ENCODE data around the gene SH2D3C. TPM values are rescaled to one million over a fixed set of nuclear protein-coding genes. Genes with fewer than 3 reads are reported as not detected.

SH2D3C gene
- total RNA-seq, 1 donor from 2014 or later, result 59.4 TPM

- Histone ChIP-seq H3K27me3 (ENCODE audit: low read depth) (no peaks in the 10 kb centered on the region), H3K4me1 (peaks cover 39% of the 10 kb centered on the region), H3K4me3 (peak overlapping the region; percentile 53), H3K27ac (peak overlapping the region; percentile 89), H3K9me3 (no peaks in the 10 kb centered on the region), H3K36me3 (peaks cover 3% of the 10 kb centered on the region)
- ATAC-seq (no peak), DNase-seq (no peak)
- intact Hi-C loops (cut with DNase I), result no loop called here
- TF ChIP-seq CTCF (IDR thresholded peaks at IDR 0.05), result no peak
These were observed 992 bp downstream of the SH2D3C start for GRCh38 chr9:127777368-127777980.

GRCh38 chr9:127776924-127777289 is 1.6 kb downstream of the SH2D3C start:
- intact Hi-C loops (cut with DNase I), result no loop called here

DNA sequence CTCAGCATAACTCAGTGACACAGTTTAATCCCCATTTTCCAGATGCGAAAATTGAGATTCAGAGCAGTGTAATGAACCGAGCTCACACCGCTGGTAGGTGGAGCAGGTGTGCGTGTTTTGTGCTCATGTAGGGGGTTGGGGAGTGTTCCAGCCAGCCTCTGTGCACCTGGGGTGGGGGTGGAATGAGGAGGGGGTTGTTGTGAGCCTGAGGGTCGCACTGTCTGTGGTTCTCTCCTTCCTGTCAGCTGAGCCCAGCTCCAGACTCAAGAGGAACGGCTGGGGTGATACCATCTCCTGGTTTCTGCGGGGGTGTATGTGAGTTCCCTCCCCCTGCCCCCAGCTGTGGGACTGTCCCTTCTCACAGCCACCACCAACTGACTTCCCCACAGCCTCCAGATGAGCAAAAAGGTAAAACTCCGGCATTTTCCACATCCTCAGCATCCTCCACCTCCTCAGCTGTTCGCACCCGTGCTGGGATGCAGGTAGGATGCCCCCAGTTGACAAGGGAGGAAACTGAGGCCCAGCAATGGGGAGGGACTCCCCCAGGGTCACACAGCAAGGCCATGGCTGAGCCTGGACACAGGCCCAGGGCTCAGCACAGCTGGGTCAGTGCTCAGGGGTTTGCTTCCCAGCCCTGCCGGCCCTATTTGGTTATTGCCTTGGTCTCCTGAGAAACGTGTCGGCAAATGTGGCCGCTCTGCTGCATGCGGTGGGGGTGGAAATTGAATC is 2.1 kb downstream of the SH2D3C start:
- intact Hi-C loops (cut with DNase I), result no loop called here
- peak in 1 of 2 donors; percentile 38 for ATAC-seq
- no peak for TF ChIP-seq CTCF (IDR thresholded peaks at IDR 0.05)
- peaks cover 33% of the 10 kb centered on the region for H3K4me1 ChIP-seq
- H3K27me3 ChIP-seq (ENCODE audit: low read depth), result no peaks in the 10 kb centered on the region
- peak overlapping the region; percentile 53 for H3K4me3 ChIP-seq
- DNase-seq, result peak; percentile 78
- peak overlapping the region; percentile 43 for H3K27ac ChIP-seq
- H3K36me3 ChIP-seq, result peaks cover 3% of the 10 kb centered on the region
- no peaks in the 10 kb centered on the region for H3K9me3 ChIP-seq

More at GRCh38 chr9:127776924-127777289, 1.6 kb downstream of the SH2D3C start:
- TF ChIP-seq CTCF (IDR thresholded peaks at IDR 0.05), result no peak
- Histone ChIP-seq H3K27me3 (ENCODE audit: low read depth) (no peaks in the 10 kb centered on the region), H3K27ac (peak overlapping the region; percentile 43), H3K4me3 (peak overlapping the region; percentile 53), H3K9me3 (no peaks in the 10 kb centered on the region), H3K4me1 (peaks cover 34% of the 10 kb centered on the region), H3K36me3 (peaks cover 3% of the 10 kb centered on the region)
- DNase-seq, result no peak
- no peak for ATAC-seq

GRCh38 chr9:127773981-127774380 is 4.5 kb downstream of the SH2D3C start:
- H3K36me3 ChIP-seq, result peaks cover 3% of the 10 kb centered on the region
- H3K4me1 ChIP-seq, result peaks cover 33% of the 10 kb centered on the region
- H3K4me3 ChIP-seq, result no peak overlapping the region
- H3K9me3 ChIP-seq, result no peaks in the 10 kb centered on the region
- H3K27me3 ChIP-seq (ENCODE audit: low read depth), result no peaks in the 10 kb centered on the region
- intact Hi-C loops (cut with DNase I), result no loop called here
- H3K27ac ChIP-seq, result no peak overlapping the region
- DNase-seq (no peak), ATAC-seq (no peak)
- no peak for TF ChIP-seq CTCF (IDR thresholded peaks at IDR 0.05)

DNA sequence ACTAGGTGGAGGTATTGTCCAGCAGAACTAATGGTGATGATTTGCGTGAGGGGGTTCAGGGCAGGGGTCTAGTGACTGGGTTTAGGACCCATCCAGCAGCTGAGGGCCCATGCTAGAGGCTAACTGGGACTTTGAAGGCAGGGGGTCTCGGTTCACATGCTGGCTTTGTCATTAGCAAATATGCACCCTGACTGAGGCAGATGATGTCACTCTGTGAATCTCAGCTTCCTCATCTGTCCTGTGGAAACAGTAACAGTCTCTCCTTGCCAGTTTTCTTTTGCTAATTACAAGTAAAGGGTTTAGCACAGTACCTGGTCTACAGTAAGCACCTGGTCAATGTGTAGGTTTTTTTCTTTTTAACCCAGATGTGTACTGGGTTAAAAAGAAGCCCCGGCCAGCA is 5.2 kb downstream of the SH2D3C start:
- intact Hi-C loops (cut with DNase I), result no loop called here
- TF ChIP-seq CTCF (IDR thresholded peaks at IDR 0.05), result no peak
- Histone ChIP-seq H3K27ac (no peak overlapping the region), H3K9me3 (no peaks in the 10 kb centered on the region), H3K4me1 (peaks cover 31% of the 10 kb centered on the region), H3K4me3 (no peak overlapping the region), H3K27me3 (ENCODE audit: low read depth) (no peaks in the 10 kb centered on the region), H3K36me3 (peaks cover 3% of the 10 kb centered on the region)
- ATAC-seq (no peak), DNase-seq (no peak)

All from lower lobe of right lung (tissue), 2 donors.